SIG-M5 (cell line): ENCODE measurements around the gene MRPL17.

Source experiments
- DNase-seq: peaks from one replicate; lab custom pipeline; 2025; lab: John Stamatoyannopoulos, UW

Gene MRPL17

DNA sequence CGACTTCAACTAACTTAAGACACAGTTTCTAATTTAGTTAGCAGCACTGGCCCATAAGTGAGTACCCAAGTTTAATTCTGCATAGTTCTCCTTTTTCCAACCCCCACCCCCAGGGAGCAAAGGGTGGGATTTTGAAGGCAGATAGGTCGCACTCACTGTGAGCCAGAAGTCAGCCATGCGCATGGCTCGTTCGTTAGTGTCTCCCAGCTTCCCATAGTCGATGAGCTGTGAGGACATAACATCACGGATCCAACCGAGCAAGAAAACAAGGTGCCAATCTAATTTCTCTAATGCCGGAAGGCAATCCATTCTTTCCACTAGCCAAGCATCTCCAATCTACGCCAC is 577 bp downstream of the MRPL17 start:
- DNase-seq: no peak

DNA sequence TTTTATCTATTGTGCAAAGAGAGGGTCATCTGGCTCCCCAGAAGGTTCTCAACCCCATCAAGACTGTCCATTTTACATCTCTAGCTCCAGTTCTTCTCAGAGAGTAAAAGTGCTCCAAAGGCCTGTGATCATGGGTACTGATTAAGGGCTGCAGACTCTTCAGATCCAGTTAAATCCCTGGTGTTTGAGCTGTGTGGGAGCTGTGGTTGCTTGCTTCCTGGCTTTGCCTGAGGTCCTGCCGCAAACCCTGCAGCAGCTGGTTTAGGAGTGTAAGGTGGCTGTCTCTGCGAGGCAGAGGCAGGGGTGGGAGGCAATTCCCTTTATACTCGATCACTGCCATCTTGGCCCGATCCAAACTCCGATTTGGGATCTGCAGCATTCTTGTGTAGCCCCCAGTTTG is 1.2 kb downstream of the MRPL17 start:
- no peak for DNase-seq

DNA sequence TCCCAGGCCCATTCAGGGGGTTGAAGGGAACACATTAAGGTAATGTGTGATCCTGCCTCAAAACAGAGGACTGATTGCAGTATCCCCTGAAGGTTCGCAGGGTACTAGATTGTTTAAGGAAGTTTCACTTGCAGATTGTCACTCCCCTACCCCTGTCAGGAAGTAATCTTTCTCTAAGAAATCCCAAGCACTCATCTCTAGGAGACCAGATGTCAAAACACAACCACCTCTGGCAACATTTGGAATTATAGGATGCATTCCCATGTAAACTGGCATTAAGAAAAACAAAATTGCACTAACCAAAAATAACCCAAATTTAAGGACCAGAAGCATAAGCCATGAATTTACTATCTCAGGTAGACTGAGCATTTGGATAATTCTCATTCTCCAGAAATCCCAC is 1.6 kb downstream of the MRPL17 start:
- no peak for DNase-seq

DNA sequence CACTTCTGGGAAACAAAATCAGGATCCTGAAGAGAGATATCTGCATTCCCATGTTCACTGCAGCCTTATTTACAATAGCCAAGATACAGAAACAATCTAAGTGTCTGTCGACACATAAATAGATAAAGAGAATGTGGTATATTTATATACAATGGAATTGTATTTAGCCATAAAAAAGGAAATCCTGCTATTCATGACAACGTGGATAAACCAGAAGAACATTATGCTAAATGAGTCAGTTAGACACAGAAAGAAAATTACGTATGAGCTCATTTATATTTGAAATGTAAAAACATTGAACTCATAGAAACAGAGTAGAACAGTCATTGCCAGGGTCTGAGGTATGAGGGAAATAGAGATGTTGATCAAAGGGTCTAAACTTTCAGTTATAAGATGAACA is 6.1 kb downstream of the MRPL17 start:
- DNase-seq: no peak

DNA sequence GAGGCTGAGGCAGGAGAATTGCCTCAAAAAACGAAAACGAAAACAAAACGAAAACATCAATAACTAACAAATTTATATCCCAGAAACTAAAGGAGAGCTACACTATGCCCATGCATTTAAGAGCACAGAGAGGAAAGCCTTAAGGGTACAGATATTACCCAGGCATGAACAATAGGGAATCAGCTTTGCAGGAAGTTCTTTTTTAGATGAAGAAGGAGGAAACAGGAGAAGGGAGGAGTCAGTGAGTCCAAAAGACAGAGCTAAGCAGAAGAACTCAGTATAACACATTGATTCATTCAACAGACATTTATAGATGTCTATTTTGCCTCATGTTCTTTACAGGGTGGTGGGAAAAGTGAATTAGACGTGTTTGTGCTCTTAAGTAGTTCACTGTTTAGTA is 8.3 kb downstream of the MRPL17 start:
- DNase-seq: no peak

DNA sequence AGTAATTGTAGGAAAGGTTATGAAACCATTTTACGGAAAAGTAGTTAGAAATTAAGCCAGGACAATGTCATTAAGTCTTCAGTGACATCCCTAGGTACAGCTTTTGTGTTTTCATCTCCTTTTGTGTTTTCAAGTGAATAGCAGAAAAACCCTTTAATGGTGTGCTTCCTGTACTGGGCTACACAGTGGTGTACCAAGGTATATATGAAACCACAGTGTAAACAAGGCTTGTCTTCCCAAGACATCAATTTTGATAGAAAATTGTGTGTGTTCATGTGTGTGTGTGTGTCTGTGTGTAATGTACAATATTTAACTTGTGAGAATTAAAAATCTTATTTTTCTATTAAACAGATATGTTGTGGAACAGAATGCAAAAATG is 8.9 kb downstream of the MRPL17 start:
- DNase-seq: no peak

DNA sequence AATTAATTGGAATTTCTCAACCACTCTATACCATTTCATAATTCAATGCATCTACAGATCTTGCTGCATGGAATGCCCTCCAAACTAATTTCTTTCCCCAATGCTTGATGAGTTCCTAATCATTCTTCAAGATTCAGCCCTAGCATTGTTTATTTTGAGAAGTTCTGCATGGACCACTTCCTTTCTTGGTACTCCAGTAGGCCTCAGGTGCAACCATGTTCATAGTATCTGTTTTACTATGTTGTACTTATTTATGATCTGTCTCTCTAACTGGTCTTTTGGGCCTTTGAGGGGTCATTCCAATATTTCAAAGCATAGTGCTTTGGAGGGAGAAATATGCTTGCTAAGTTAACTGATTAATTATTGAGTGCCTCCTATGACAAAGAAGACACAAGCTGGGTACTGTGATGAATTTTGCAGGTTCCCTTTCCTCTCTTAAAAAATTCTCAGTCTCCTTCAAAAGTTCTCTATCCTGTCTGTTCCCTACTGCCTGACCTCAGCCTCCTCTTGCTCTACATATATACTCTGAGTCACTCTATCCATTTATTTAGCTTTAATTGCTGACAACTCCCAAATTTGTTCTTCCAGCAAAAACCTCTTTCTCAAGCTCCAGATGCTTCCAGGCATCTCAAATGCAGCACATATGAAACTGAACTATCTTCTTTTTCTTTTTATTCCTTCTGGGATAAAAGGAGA is 9.5 kb downstream of the MRPL17 start:
- no peak for DNase-seq

DNA sequence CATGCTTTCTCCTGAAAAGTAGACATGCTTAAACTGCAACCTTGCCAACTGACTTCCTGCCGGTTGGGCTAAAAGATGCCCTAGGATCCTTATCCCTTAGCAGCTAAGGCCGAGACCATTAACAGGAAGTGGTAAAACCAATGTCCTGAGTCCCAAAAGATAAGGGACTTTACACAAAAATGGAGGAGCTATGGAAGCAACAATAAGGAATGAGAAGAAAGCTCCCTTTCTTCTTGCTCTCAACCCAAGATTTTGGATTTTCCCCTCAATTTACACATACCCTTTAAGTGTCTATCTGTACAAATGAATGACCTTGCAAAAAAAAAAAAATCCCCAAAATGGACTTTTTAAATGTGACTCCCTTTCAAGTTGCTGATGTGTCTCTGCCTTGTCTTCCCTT is 11.1 kb downstream of the MRPL17 start:
- DNase-seq: no peak

DNA sequence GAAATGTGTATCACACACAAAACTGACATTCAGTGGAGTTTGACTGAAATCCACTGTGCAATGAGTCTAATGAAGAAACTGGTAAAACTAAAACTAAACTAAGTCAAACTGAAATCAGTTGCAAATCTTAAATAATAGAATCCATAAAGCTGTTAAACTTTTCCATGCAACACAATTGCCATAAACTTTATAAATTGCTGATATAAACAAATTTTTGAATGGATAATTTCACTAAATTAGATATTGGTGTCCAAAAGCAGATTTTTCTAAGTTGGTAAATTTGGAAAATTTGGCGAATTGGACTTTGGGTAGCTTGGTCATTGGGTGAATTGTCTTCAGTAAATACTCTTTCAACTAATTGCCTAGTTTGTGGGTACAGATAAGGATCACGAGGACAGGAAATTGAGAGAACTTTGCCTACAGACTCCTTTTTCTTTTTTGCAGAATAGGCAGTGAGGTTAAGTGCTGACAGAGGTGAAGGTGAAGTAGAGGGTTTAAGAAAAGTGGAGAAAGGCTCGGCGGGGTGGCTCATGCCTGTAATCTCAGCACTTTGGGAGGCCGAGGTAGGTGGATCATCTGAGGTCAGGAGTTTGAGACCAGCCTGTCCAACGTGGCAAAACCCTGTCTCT is 12.8 kb downstream of the MRPL17 start:
- no peak for DNase-seq

DNA sequence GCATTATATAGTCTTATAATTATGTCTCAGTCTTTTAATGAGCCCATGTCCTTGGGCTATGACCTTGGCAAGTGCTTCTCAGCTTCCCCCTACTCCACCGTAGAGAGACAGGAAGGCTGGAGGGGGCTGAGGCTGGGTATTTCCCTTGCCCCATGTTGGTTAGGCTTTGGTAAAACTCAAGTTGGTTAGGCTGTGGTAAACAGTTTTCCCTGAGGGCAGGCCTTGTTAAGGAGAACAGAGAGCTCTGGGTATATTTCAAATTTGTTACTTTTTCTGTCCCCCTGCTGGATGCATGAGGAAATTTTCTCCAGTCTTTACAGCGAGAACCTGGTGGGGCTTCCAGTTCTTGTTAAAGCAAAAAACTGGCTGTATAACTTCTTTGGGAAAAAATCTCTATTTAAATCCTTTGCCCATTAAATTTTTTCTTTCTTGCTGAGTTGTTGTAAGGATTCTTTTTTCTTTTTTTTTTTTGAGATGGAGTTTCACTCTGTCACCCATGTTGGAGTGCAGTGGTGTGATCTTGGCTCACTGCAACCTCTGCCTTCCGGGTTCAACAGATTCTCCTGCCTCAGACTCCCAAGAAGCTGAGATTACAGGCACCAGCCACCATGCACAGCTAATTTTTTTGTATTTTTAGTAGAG is 15.3 kb downstream of the MRPL17 start:
- DNase-seq: no peak

DNA sequence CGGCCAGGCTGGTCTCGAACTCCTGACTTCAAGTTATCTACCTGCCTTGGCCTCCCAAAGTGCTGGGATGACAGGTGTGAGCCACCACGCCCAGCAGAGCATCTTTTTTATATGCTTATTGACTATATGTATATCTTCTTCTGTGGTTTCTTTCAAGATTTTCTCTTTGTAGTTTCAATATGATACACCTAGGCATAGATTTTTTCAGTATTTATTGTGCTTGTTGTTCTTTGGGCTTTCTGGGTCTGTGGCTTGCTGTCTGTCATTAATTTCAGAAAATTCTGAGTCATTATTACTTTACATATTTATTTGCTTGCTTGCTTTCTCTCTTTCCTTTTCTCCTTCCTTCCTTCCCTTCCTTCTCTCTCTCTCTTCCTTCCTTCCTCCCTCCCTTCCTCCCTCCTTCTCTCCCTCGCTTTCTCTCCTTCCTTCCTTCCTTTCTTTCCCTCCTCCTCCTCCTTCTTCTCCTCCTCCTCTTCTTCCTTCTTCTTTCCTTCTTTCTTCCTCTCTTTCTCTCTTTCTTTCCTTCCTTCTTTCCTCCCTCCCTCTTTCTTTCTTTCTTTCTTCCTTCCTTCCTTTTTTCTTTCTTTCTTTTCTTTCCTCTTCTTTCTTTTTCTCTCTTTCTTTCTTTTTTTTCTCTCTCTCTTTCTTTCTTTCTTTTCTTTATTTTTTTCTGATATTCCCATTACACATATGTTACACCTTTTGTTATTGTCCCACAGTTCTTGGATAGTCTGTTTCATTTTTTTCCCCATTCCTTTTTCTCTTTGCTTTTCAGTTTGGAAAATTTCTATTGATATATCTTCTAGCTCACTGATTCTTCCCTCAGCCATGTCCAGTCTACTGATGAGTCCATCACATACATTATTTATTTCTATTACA is 16.6 kb downstream of the MRPL17 start:
- DNase-seq: no peak

DNA sequence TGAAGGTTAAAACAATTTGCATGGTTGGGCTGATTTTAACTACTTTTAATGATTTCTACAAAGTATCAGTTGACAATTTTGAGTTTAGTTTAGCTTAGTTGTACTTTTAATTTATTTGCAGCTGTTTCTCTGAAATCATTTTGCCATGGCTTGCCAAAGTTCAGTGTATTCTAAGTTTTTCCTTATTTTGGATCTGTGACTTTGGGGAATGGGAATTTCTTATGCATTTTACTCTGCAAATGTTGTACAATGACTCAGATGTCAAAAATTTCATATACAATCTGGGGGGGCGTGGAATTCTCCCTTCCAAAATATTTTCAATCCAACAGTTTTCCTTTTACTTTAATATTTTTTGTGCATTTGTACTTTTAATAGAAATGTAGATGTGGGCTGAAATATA is 18.6 kb downstream of the MRPL17 start:
- no peak for DNase-seq

DNA sequence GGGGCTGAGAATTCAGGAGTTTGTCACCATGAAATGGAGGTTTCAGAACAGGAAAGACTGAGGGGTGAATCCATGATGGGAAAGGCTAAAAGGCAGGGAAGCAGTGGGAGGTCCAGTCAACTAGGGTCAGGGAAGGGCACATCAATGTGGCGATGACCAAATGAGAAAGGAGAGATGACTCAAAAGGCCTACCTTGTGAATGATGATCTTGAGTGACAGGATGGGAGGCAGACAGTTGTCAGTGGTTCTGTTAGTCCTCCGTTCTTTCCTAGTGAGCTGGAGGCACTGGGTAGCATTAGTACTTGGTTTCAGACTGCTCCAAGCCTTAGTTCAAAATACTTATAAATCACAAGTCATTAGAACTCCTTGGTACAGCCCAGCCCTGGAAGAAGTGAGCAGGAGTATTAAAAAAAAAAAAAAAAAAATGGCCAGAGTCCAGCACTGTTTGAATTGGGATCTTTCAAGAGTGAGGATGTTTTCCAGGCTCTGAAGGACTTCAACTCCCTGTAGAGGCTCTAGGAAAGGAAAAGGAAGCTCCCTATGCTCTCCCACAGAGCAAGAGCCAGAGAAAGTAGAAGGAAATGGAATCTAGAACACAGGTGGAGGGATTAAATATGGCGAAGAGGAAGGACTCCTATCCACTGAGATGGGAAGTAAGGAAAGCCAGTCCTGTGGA is 19.2 kb downstream of the MRPL17 start:
- no peak for DNase-seq

DNA sequence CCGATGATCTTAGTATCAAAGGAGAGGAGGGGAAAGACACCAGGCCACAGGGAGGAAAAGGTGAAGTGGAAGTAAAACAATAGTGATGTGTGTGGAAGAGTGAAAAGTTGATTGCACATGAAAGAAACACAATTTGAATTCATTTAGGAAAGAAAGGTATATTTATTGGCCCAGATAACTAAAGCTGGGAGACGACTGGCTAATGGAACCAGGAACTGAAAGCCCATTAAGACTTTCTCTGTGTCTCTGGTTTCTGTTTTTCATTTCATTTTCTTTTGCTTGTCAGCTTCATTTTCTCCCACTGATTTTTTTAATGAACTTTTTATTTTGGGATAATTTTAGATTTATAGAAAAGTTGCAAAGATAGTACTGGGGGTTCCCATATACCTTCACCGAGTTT is 22.4 kb downstream of the MRPL17 start:
- DNase-seq: no peak

DNA sequence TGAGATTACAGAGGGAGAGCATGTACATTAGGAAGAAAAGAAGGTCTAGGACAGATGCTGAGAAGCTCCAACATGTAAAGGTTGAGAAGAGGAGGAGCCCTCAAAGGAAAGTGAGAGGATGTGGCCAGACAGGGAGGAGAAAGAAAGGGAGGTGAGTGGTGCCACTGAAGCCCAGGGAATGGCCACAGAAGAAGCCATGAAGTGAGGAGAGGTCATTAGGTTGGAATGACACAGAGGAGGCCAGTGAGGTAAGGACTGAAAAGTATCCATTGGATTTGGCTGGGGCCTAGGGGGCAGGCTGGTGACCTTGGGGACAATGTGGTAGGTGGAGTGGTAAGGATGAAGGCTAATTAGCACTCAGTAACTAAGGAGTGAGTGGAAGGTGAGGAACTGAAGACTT is 24.5 kb downstream of the MRPL17 start:
- DNase-seq: no peak

DNA sequence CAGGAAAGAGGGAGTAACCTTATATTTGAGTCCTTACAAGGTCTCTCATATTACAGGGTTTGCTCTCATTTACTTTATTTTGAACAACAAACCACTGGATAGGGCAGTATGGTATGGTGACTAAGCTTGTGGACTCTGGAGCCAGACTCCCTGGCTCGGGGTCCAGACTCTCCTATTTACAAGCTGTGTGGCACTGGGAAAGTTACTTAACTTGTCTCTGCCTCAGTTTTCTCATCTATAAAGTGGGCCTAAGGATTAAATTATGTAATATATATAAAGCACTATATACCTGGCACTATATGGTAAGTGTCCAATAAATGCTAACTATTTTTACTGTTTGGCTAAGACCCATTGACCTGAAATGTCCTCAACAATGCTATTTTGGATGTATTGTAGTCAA is 25.8 kb downstream of the MRPL17 start:
- no peak for DNase-seq

DNA sequence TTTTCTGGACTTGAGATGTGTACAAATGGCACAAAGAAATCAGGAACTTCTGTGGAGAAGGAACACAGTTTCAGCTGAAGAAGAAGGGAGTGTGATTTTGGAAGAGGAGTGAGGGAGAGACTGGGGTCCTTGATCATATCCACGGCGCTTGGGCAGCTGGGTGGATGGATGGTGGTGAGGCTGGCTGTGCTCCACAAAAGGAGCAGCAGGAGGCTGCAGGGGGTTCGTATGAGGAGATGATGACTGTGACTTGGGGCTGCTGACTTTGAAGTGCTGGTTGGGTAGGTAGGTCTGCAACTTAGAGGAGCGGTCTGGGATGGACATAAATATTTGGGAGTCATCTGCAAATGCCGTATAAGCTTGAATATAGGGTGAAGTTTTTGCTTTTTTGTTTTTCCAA is 26.2 kb downstream of the MRPL17 start:
- DNase-seq: no peak

DNA sequence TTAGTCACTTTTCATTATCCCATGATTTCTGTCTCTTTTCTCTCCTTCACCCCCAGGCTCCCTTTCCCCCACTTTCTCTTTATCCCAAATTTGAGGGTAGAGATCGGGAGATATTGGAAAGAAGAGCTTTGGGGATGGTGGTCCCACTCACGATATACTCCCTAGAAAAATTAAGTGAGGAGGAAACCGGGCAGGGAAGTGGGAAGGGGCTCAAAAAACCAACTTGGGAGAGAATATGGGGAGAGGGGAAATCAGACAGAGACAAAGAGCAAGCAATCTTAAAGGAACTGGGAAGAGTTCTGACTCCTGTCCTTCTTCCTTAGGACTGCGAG is 26.6 kb downstream of the MRPL17 start:
- no peak for DNase-seq

DNA sequence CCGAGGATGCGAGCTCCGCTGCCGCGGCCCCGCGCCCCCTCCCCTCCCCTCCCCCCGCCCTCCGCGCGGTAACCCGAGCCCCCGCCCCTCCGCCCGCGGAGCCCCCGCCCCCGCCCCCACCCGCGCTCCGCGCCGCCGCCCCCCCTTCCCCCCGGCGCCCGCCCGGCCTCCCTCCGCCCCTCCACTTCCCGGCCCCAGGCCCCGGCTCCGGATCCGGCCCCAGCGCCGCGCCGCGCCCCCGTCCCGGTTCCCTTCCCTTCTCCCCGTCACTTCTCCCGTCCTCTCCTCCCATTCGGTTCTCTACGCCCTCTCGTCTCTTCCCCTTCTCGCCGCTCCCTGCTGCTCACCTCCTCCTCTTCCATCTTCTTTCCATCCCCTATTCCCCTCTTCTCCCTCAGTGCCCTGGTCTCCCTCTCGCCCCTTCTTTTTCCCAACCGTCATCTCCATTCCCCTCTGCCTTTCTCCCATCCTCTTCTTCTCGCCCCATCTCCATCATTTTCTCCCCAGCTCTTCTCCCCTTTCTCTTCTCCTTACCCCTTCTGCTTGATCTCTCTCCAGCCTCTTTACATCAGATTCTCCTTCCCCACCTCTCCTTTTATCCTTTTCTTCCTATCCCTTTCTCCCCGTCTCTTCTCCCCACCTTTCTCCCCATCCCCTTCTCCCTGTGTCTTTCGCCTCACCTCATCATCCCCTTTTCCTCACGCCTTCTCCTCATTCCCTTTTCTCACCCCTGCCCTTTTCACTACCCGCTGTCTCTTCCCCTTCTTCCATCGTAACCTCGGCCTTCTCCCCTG is 27.2 kb downstream of the MRPL17 start, which contains the start of gene DCHS1:
Gene DCHS1 (minus strand): TSS at position 20 of the 794 bp plus-strand sequence. CDS start 14,196 bp downstream, outside the sequence.
- no peak for DNase-seq

DNA sequence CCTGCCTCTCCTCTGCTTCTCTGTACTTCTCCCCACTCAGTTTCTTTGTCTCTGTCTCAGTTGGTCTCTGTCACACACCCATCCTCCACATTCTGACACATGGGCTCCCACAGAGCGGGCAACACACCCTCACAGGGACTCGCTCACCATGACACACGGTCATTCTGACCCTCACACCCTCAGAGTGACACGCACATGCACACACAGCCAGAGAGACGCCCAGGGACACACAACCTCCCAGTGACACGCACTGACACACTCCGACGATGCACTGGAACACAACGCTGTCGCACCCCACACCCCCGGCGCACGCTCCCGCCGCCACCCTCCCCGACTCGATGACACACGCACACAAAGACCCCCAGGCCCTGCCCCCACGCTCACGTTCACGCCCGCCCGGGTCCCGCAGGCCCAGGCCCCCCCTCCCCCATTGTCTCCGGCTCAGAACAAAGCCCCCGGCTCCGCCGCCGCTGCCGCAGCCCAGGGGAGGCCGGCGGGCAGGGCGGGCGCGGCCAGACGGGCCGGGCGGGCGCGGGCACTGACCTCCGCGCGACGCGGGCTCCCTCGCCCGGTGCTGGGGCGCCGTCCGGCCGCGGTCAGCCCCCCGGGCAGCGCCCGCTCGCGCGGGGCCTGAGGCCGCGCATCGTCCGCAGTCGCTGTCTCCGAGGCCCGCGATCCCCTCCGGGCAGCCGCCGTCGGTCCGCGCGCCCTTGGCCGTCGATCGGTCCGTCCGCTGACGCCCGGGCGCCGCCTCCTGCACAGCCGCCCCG is 27.9 kb downstream of the MRPL17 start:
- no peak for DNase-seq
